Fibroblast of lung (primary cell): ENCODE data around the gene SIRPG. TPM values are rescaled to one million over a fixed set of nuclear protein-coding genes. Genes with fewer than 3 reads are reported as not detected.

Experiments
- DNase-seq, 2 donors: peaks; one replicate each; pipeline versions ENCODE4 v3.0.0 to v3.0.0-alpha.2; 2010; ENCODE audit warnings: low read depth in 2 of 2
- H2AFZ ChIP-seq: 2 replicates; pipeline ENCODE4 v1.5.1; 2012; ENCODE audit warnings: low read length, control low read depth, inconsistent platforms
- H3K27ac ChIP-seq: 2 replicates; pipeline ENCODE4 v1.5.1; 2011; ENCODE audit warnings: low read length, control low read depth; ENCODE audit not compliant: insufficient read depth
- H3K27me3 ChIP-seq: 2 replicates; pipeline ENCODE4 v1.5.1; 2011; ENCODE audit warnings: mild to moderate bottlenecking, low read length; ENCODE audit not compliant: control insufficient read depth, insufficient read depth
- H3K36me3 ChIP-seq: 2 replicates; pipeline ENCODE4 v1.5.1; 2011; ENCODE audit warnings: low read length; ENCODE audit not compliant: control insufficient read depth, insufficient read depth
- H3K4me1 ChIP-seq: 2 replicates; pipeline ENCODE4 v1.5.1; 2011; ENCODE audit warnings: low read length; ENCODE audit not compliant: control insufficient read depth, insufficient read depth; ENCODE audit errors: extremely low read depth
- H3K4me2 ChIP-seq: 2 replicates; pipeline ENCODE4 v1.5.1; 2011; ENCODE audit warnings: low read length, control low read depth; ENCODE audit not compliant: insufficient read depth; ENCODE audit errors: extremely low read depth
- H3K4me3 ChIP-seq, 4 experiments: fragments of 200-600 bp in 1 of 4; sonication (generic) in 1 of 4; replicated peaks in 1 of 4; 2 replicates each; pipeline ENCODE4 v1.5.1; 2011 to 2016; ENCODE audit warnings: low read length in 4 of 4, low read depth in 3 of 4, mild to moderate bottlenecking in 3 of 4, control low read depth in 2 of 4, inconsistent platforms in 1 of 4, mixed read lengths in 1 of 4; ENCODE audit not compliant: insufficient read depth in 1 of 4; ENCODE audit errors: control extremely low read depth in 1 of 4
- H3K79me2 ChIP-seq: 2 replicates; pipeline ENCODE4 v1.5.1; 2012; ENCODE audit warnings: mild to moderate bottlenecking, low read length, inconsistent platforms; ENCODE audit not compliant: control insufficient read depth, insufficient read depth
- H3K9ac ChIP-seq: 2 replicates; pipeline ENCODE4 v1.5.1; 2011; ENCODE audit warnings: mild to moderate bottlenecking, low read length, control low read depth; ENCODE audit not compliant: insufficient read depth
- H3K9me3 ChIP-seq: 2 replicates; pipeline ENCODE4 v1.5.1; 2012; ENCODE audit warnings: low read depth, low read length; ENCODE audit not compliant: control insufficient read depth, insufficient read depth
- H4K20me1 ChIP-seq: 2 replicates; pipeline ENCODE4 v1.5.1; 2011; ENCODE audit warnings: low read length; ENCODE audit not compliant: control insufficient read depth, insufficient read depth; ENCODE audit errors: extremely low read depth
- CTCF ChIP-seq, 2 donors: IDR thresholded peaks in 1 of 2; conservative IDR thresholded peaks in 1 of 2; 1 replicate in 1 of 2; 2 replicates in 1 of 2; pipeline ENCODE4 v1.5.1; 2011 to 2012; ENCODE audit warnings: low read length in 2 of 2, control low read depth in 1 of 2, inconsistent platforms in 1 of 2, low read depth in 1 of 2, mild to moderate bottlenecking in 1 of 2
- EZH2 ChIP-seq: IDR thresholded peaks from 2 replicates; pipeline ENCODE4 v1.5.1; 2012; ENCODE audit warnings: low read length, control low read depth, mild to moderate bottlenecking; ENCODE audit errors: missing control alignments
- polyA plus RNA-seq, 2 donors: library from polyadenylated mRNA; depleted of rRNA in 1 of 2; stranded (reverse) in 1 of 2; unstranded in 1 of 2; fragments of >200 nt; gene quantifications; 2 replicates each; pipeline ENCODE4 v1.2.1, GENCODE V29; 2011 to 2012; ENCODE audit warnings: missing spikeins in 1 of 2
- total RNA-seq: library from RNA; depleted of rRNA; stranded (reverse); fragments of >200 nt; gene quantifications from 2 replicates; pipeline ENCODE4 v1.2.1, GENCODE V29; 2014

The SIRPG gene
- total and polyA plus RNA-seq, 2 donors (not counting 1 experiment from before 2014, with no cell fraction given), result not detected

GRCh38 chr20:1671891-1672669 is 14.5 kb upstream of the SIRPG start:
- no peak for DNase-seq
- H3K4me3 ChIP-seq, result no peak overlapping the region
- no peak for TF ChIP-seq CTCF (conservative IDR thresholded peaks at IDR 0.05 in 1 of 2, IDR thresholded peaks at IDR 0.05 in 1 of 2; ENCODE audit: low read depth in 1 of 2, low read length in 2 of 2)
- TF ChIP-seq EZH2, result no peak
- H3K36me3 ChIP-seq, result no peaks in the 10 kb centered on the region
- H3K27ac ChIP-seq, result no peak overlapping the region
- no peak overlapping the region for H2AFZ ChIP-seq
- H3K4me2 ChIP-seq, result no peak overlapping the region
- no peaks in the 10 kb centered on the region for H4K20me1 ChIP-seq
- no peaks in the 10 kb centered on the region for H3K4me1 ChIP-seq
- H3K79me2 ChIP-seq, result no peaks in the 10 kb centered on the region
- H3K9me3 ChIP-seq, result no peaks in the 10 kb centered on the region
- peaks cover 6% of the 10 kb centered on the region for H3K27me3 ChIP-seq
- H3K9ac ChIP-seq, result no peak overlapping the region

GRCh38 chr20:1669304-1669703 is 11.7 kb upstream of the SIRPG start:
- peak in 1 of 2 donors; percentile 18 for DNase-seq
- H3K79me2 ChIP-seq, result no peaks in the 10 kb centered on the region
- H3K9me3 ChIP-seq, result no peaks in the 10 kb centered on the region
- no peaks in the 10 kb centered on the region for H4K20me1 ChIP-seq
- no peak for TF ChIP-seq CTCF (conservative IDR thresholded peaks at IDR 0.05 in 1 of 2, IDR thresholded peaks at IDR 0.05 in 1 of 2; ENCODE audit: low read depth in 1 of 2, low read length in 2 of 2)
- no peak for TF ChIP-seq EZH2
- no peaks in the 10 kb centered on the region for H3K27me3 ChIP-seq
- H3K4me3 ChIP-seq, result no peak overlapping the region
- H2AFZ ChIP-seq, result no peak overlapping the region
- H3K27ac ChIP-seq, result no peak overlapping the region
- no peaks in the 10 kb centered on the region for H3K4me1 ChIP-seq
- no peaks in the 10 kb centered on the region for H3K36me3 ChIP-seq
- H3K4me2 ChIP-seq, result no peak overlapping the region
- H3K9ac ChIP-seq, result no peak overlapping the region

- DNase-seq, result no peak
- H3K27me3 ChIP-seq, result no peaks in the 10 kb centered on the region
- H2AFZ ChIP-seq, result no peak overlapping the region
- H3K36me3 ChIP-seq, result no peaks in the 10 kb centered on the region
- H3K4me3 ChIP-seq, result no peak overlapping the region
- no peak overlapping the region for H3K4me2 ChIP-seq
- H3K4me1 ChIP-seq, result no peaks in the 10 kb centered on the region
- no peaks in the 10 kb centered on the region for H3K79me2 ChIP-seq
- H4K20me1 ChIP-seq, result no peaks in the 10 kb centered on the region
- TF ChIP-seq CTCF (conservative IDR thresholded peaks at IDR 0.05 in 1 of 2, IDR thresholded peaks at IDR 0.05 in 1 of 2; ENCODE audit: low read depth in 1 of 2, low read length in 2 of 2) (no peak), EZH2 (no peak)
- no peaks in the 10 kb centered on the region for H3K9me3 ChIP-seq
- no peak overlapping the region for H3K9ac ChIP-seq
- H3K27ac ChIP-seq, result no peak overlapping the region
Measured at GRCh38 chr20:1667502-1668085, 10.0 kb upstream of the SIRPG start.
